Stimulated activated CD8-positive, alpha-beta memory T cell treated with anti-CD3 and anti-CD28 coated beads, Interleukin-12 subunit alpha, Interleukin-12 subunit beta, amount 100 ng/mL, for 4 hours (primary cell): ENCODE data around the gene FUCA2.
"Not testable (repeated sequence)": the region's sequence is repeated elsewhere in the genome, so short reads cannot be mapped to it uniquely, and the experiment has no call there.

Source experiments
- DNase-seq: peaks from one replicate; pipeline ENCODE4 v3.0.0-alpha.2; 2020; ENCODE audit warnings: low read depth

Gene FUCA2

DNA sequence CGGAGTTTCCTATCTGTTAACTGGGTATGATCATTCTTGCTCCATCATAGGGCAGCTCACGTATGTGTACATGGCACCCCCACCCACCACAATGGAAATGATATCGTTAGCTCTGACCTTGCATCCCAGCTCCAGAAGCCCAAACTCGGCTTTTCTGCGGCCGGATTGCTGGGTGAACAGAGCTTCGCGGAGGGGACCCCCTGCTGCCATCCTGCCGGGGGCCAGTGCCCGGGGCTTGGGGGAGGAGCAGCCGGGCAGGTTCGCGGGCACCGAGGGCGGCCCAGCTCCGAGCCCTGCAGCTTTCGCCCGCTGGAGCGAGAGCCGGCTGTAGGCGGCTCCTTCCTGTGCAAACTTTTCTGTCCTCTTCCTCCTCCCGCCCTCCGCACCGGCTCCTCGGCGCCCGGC, 24.9 kb upstream of the FUCA2 start:
- DNase-seq = peak; percentile 37

DNA sequence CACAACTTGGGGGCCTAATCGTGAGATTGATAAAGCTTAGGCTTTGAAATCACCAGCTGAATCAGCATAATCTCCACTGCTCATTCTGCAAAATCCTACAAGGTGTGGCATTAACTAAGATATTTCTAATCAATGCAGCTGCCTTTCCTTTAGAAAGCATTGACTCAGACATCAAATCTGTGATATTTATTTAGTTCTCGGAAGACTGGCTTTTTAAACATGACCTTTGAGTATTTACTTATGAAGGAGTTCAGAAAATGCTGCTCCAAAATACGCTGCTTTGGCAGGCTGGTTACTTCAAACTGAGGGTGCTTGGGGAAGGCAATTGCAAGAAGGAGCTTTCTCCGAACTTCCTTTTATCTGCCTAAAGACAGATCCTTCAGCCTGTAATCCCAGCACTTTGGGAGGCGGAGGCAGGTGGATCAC, 23.7 kb upstream of the FUCA2 start:
- DNase-seq = no peak

GRCh38 chr6:143531720-143532499, 20.4 kb upstream of the FUCA2 start:
- no peak for DNase-seq

DNA sequence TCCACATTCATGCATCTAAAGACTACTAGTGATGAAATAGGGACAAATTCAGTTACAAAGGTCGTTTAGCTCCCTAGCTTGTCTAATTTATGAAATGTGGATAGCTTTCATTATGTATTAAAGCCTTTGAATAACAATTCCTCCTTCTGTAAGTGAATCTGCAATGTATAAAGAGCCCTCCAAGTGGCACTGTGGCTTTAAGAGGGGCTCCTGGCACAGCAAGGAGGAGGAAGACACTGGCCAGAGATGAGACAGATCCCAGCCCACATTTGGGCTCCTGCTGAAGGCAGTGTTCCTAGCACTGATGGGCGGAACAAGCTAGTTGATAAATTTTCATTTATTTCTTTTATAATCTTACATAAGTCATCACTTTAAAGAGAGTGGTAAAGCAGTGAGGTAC, 17.6 kb upstream of the FUCA2 start:
- DNase-seq = no peak

DNA sequence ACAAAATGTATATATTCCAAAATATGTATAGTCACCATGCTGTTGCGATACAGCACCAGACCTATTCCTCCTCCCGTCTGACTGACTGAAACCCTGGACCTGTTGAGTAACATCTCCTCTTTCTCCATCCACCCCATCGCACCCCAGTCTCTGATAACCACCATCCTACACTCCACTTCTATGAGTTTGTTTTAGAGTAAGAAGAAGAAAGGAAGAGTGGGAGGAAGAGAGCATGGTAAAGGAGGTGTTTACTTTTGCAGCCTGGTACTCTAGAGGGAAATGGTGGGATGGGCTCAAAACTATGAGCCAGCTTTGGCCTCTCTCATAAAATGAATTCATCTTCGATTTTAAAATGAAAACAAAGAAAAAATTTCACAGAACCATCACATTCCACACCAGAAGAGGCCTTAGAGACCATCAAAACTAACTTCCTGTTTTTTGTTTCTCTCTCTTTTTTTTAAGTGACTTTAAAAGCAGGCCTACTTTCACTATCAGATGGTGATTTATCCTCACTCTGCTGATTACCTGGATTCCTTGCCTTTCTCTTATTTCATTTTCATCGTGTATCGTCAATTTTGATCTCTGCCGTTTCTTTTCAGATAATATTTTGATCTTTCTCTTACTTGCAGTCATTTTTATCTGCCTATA, 16.8 kb upstream of the FUCA2 start:
- no peak for DNase-seq

GRCh38 chr6:143527677-143528076, 16.2 kb upstream of the FUCA2 start:
- no peak for DNase-seq

- DNase-seq = no peak
Observed at GRCh38 chr6:143525356-143525755, 13.8 kb upstream of the FUCA2 start.

DNA sequence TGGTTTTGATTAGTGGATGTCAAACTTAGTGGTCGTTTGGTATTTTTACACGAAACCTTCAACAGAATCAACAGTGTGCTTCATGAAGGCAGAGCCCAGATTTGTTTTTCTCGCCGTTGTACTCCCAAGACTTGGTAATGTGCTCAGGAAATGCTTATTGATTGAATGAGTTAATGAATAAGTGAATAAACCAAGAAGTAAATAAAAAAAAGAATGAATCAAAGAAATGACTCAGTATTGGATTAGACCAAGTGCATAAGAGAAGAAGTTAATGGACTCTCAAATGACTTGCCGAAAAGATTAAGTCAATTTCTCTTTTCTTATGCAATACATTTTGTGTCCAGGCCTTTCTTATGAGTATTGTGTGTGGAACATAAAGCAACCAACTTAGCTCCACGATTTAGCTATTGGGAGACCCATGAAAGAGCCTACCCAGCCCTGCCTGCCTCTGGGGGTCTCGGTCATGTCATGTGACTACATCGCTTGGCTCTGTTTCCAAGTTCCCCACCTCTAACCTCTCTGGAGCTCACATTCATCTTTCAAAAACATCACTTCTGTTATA, 10.6 kb upstream of the FUCA2 start:
- DNase-seq = no peak

- DNase-seq = no peak
Observed at GRCh38 chr6:143517447-143517773, 5.9 kb upstream of the FUCA2 start.

- no peak for DNase-seq
Observed at GRCh38 chr6:143516690-143517446, 5.3 kb upstream of the FUCA2 start.

- DNase-seq = no peak
Observed at GRCh38 chr6:143515766-143516355, 4.3 kb upstream of the FUCA2 start.

GRCh38 chr6:143515061-143515760, 3.7 kb upstream of the FUCA2 start:
- no peak for DNase-seq

GRCh38 chr6:143513410-143513809, 1.9 kb upstream of the FUCA2 start:
- DNase-seq = no peak

- DNase-seq = not testable (repeated sequence)
Observed at GRCh38 chr6:143510326-143510725, 1.2 kb downstream of the FUCA2 start.

GRCh38 chr6:143507358-143508145, 4.0 kb downstream of the FUCA2 start:
- no peak for DNase-seq

GRCh38 chr6:143506620-143507019, 4.9 kb downstream of the FUCA2 start:
- no peak for DNase-seq

DNA sequence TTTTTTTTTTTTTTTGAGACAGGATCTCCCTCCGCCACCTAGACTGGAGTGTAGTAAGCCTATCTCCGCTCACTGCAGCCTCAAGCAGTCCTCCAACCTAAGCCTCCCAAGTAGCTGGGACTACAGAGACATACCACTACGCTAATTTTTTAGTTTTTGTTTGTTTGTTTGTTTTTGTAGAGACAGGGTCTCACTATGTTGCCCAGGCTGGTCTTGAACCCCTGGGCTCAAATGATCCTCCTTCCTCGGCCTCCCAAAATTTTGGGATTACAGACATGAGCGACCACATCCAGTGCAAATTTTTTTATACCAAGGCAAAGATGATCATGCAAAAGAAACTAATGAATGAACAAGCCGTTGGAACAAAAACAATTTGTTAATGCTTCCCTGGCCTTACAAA, 5.3 kb downstream of the FUCA2 start:
- DNase-seq = no peak

- no peak for DNase-seq
Observed at GRCh38 chr6:143505537-143505936, 6.0 kb downstream of the FUCA2 start.

DNA sequence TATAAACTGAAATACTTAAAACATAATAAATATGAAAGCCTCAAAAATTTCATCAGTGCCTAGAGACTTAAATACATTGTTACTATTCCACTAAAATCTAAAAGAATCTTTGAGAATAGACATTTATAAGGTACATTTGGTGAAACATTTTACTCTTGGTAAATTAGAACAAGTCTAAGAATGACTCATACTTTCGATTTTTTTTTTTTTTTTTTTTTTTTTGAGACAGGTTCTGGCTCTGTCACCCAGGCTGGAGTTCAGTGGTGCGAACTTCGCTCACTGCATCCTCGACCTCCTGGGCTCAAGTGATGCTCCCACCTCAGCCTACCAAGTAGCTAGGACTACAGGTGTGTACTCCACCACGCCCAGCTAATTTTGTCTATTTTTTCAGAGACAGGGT, 6.4 kb downstream of the FUCA2 start:
- no peak for DNase-seq

DNA sequence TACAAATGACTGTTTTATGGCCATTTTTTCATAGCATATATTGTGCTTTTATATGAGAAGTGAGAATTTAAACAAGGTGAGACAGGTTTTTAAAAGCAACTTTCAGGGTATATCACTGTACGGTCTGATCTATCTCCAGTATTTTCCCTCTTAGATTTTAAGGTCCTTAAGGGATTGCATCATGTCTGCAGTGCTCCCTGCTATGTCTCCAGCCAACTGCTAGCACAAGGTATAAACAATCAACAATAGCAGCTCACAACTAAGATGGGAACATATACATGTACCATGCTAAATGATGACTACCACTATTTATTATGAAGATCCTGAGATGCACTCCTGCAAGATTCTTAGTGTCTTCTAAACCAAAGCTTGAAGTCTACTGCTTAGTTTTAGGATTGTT, 7.2 kb downstream of the FUCA2 start:
- DNase-seq = no peak

DNA sequence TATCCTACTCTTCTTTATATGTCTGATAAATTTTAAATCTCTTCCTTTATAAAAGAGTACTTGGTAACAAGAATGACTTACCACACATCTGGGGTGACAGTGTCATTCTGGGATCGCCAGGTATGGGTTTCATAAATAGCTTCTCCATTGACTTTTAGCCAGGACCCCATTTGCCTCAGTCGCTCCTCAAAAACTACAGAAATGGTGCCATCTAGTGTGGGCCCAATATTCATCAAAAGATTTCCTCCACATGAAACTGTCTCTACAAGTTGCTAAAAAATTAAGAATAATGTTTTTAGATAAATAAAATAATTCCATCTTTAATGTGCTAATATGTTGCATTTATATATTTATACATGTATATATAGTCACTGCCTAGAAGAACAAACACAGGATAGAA, 9.7 kb downstream of the FUCA2 start:
- DNase-seq = no peak
